HL-60 (cell line): ENCODE data around the gene SMIM38.

Source experiments
- POLR2AphosphoS5 ChIP-seq: IDR thresholded peaks from 2 replicates; pipeline ENCODE4 v1.6.1; 2012; ENCODE audit warnings: low read depth
- TF ChIP-seq, protein P1 (sequence below): IDR thresholded peaks from one replicate; pipeline ENCODE4 v1.5.1; 2011; ENCODE audit warnings: low read length, control low read depth, inconsistent platforms; ENCODE audit not compliant: insufficient read depth

- no peak for TF ChIP-seq POLR2AphosphoS5
- TF ChIP-seq, protein P1, sequence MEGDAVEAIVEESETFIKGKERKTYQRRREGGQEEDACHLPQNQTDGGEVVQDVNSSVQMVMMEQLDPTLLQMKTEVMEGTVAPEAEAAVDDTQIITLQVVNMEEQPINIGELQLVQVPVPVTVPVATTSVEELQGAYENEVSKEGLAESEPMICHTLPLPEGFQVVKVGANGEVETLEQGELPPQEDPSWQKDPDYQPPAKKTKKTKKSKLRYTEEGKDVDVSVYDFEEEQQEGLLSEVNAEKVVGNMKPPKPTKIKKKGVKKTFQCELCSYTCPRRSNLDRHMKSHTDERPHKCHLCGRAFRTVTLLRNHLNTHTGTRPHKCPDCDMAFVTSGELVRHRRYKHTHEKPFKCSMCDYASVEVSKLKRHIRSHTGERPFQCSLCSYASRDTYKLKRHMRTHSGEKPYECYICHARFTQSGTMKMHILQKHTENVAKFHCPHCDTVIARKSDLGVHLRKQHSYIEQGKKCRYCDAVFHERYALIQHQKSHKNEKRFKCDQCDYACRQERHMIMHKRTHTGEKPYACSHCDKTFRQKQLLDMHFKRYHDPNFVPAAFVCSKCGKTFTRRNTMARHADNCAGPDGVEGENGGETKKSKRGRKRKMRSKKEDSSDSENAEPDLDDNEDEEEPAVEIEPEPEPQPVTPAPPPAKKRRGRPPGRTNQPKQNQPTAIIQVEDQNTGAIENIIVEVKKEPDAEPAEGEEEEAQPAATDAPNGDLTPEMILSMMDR, result no peak
Measured at GRCh38 chr11:69152733-69153421, 2.9 kb upstream of the SMIM38 start.
